22Rv1 (cell line): ENCODE data around the gene ATG13.

Experiments
- CTCF ChIP-seq: fragments of 450-650 bp; IDR thresholded peaks from 2 replicates; pipeline ENCODE4 v1.5.1; 2017; ENCODE audit warnings: mild to moderate bottlenecking
- ZFX ChIP-seq: fragments of 450-650 bp; IDR thresholded peaks from 2 replicates; pipeline ENCODE4 v1.6.1; 2017; ENCODE audit warnings: antibody characterized with exemption, borderline replicate concordance

- TF ChIP-seq CTCF (no peak), ZFX (no peak)
These were observed 59.8 kb downstream of the ATG13 start for GRCh38 chr11:46677169-46677568.
